Sigmoid colon (tissue), 4 donors: ENCODE measurements around the gene FBXW12.

Source experiments
- CTCF ChIP-seq, 4 experiments: fragments of 450-650 bp in 3 of 4; fragments of 200-600 bp in 1 of 4; IDR thresholded peaks; one replicate each; pipeline ENCODE4 v1.5.1; 2016 to 2019; ENCODE audit warnings: antibody characterized with exemption in 4 of 4, mild to moderate bottlenecking in 3 of 4, moderate library complexity in 2 of 4
- POLR2A ChIP-seq, 2 donors: fragments of 450-650 bp; IDR thresholded peaks; one replicate each; pipeline ENCODE4 v1.6.1; 2016; ENCODE audit warnings: antibody characterized with exemption in 2 of 2, mild to moderate bottlenecking in 2 of 2, moderate library complexity in 2 of 2
- POLR2AphosphoS5 ChIP-seq, 4 donors: sonication (generic); formaldehyde crosslinking; IDR thresholded peaks; one replicate each; pipeline ENCODE4 v1.6.1; 2017; ENCODE audit warnings: antibody characterized with exemption in 4 of 4

- TF ChIP-seq CTCF (IDR thresholded peaks at IDR 0.05) = no peak
- TF ChIP-seq POLR2A (IDR thresholded peaks at IDR 0.05) = no peak
- TF ChIP-seq POLR2AphosphoS5 (IDR thresholded peaks at IDR 0.05) = no peak
These were observed 37.5 kb downstream of the FBXW12 start for GRCh38 chr3:48409291-48410201.
